ENCODE measurements around the gene GGA3.

GGA3 gene

GRCh38 chr17:75205793-75206163, 55.6 kb downstream of the GGA3 start:
- Histone ChIP-seq H3K9me3 (ENCODE audit: control insufficient read depth, low read length) (no peaks in the 10 kb centered on the region), H3K9ac (ENCODE audit: low read length) (peak overlapping the region; percentile 99)

GRCh38 chr17:75205037-75205792, 56.2 kb downstream of the GGA3 start, which contains the start of gene NUP85:
Gene NUP85, plus strand, starts transcription at chr17:75205679. Its CDS starts 83 bp downstream, at chr17:75205762.
- no peaks in the 10 kb centered on the region for H3K27me3 ChIP-seq (replicated peaks; ENCODE audit: control insufficient read depth, insufficient read depth, low read length)
- peaks cover 15% of the 10 kb centered on the region for H3K4me1 ChIP-seq (ENCODE audit: control insufficient read depth, insufficient read depth, low read length)
- H3K9me3 ChIP-seq (ENCODE audit: control insufficient read depth, low read length): no peaks in the 10 kb centered on the region
- H3K9ac ChIP-seq (ENCODE audit: low read length): peak within 1 kb of the TSS; percentile 99
- H3K36me3 ChIP-seq (ENCODE audit: control insufficient read depth, insufficient read depth, low read length, severe bottlenecking): peaks cover 18% of the 10 kb centered on the region
- peak; percentile 97 for DNase-seq (ENCODE audit: low read depth)
- H3K4me3 ChIP-seq (ENCODE audit: low read length): peak within 1 kb of the TSS; percentile 99

More at GRCh38 chr17:75205793-75206163, 55.6 kb downstream of the GGA3 start:
- peaks cover 15% of the 10 kb centered on the region for H3K4me1 ChIP-seq (ENCODE audit: control insufficient read depth, insufficient read depth, low read length)
- peak overlapping the region; percentile 99 for H3K4me3 ChIP-seq (ENCODE audit: low read length)
- H3K36me3 ChIP-seq (ENCODE audit: control insufficient read depth, insufficient read depth, low read length, severe bottlenecking): peaks cover 22% of the 10 kb centered on the region
- H3K27me3 ChIP-seq (replicated peaks; ENCODE audit: control insufficient read depth, insufficient read depth, low read length): no peaks in the 10 kb centered on the region
- peak; percentile 33 for DNase-seq (ENCODE audit: low read depth)

GRCh38 chr17:75199886-75200618, 61.4 kb downstream of the GGA3 start:
- Histone ChIP-seq H3K4me1 (ENCODE audit: control insufficient read depth, insufficient read depth, low read length) (no peaks in the 10 kb centered on the region), H3K27me3 (replicated peaks; ENCODE audit: control insufficient read depth, insufficient read depth, low read length) (no peaks in the 10 kb centered on the region), H3K36me3 (ENCODE audit: control insufficient read depth, insufficient read depth, low read length, severe bottlenecking) (no peaks in the 10 kb centered on the region), H3K9me3 (ENCODE audit: control insufficient read depth, low read length) (no peaks in the 10 kb centered on the region), H3K4me3 (ENCODE audit: low read length) (no peak overlapping the region), H3K9ac (ENCODE audit: low read length) (no peak overlapping the region)
- no peak for DNase-seq (ENCODE audit: low read depth)

- no peaks in the 10 kb centered on the region for H3K4me1 ChIP-seq (ENCODE audit: control insufficient read depth, insufficient read depth, low read length)
- no peak overlapping the region for H3K9ac ChIP-seq (ENCODE audit: low read length)
- no peaks in the 10 kb centered on the region for H3K36me3 ChIP-seq (ENCODE audit: control insufficient read depth, insufficient read depth, low read length, severe bottlenecking)
- no peak overlapping the region for H3K4me3 ChIP-seq (ENCODE audit: low read length)
- no peak for DNase-seq (ENCODE audit: low read depth)
- H3K9me3 ChIP-seq (ENCODE audit: control insufficient read depth, low read length): no peaks in the 10 kb centered on the region
- no peaks in the 10 kb centered on the region for H3K27me3 ChIP-seq (replicated peaks; ENCODE audit: control insufficient read depth, insufficient read depth, low read length)
Observed at GRCh38 chr17:75194879-75195278, 66.5 kb downstream of the GGA3 start.

- Histone ChIP-seq H3K9me3 (ENCODE audit: control insufficient read depth, low read length) (no peaks in the 10 kb centered on the region), H3K27me3 (replicated peaks; ENCODE audit: control insufficient read depth, insufficient read depth, low read length) (no peaks in the 10 kb centered on the region), H3K4me3 (ENCODE audit: low read length) (no peak overlapping the region), H3K36me3 (ENCODE audit: control insufficient read depth, insufficient read depth, low read length, severe bottlenecking) (no peaks in the 10 kb centered on the region), H3K9ac (ENCODE audit: low read length) (no peak overlapping the region), H3K4me1 (ENCODE audit: control insufficient read depth, insufficient read depth, low read length) (no peaks in the 10 kb centered on the region)
- no peak for DNase-seq (ENCODE audit: low read depth)
Observed at GRCh38 chr17:75191584-75191983, 69.8 kb downstream of the GGA3 start.

- DNase-seq (ENCODE audit: low read depth): no peak
- Histone ChIP-seq H3K36me3 (ENCODE audit: control insufficient read depth, insufficient read depth, low read length, severe bottlenecking) (no peaks in the 10 kb centered on the region), H3K4me3 (ENCODE audit: low read length) (no peak overlapping the region)
Observed at GRCh38 chr17:75188614-75189013, 72.8 kb downstream of the GGA3 start.

More at GRCh38 chr17:75188614-75189013, 72.8 kb downstream of the GGA3 start:
- Histone ChIP-seq H3K9me3 (ENCODE audit: control insufficient read depth, low read length) (no peaks in the 10 kb centered on the region), H3K27me3 (replicated peaks; ENCODE audit: control insufficient read depth, insufficient read depth, low read length) (no peaks in the 10 kb centered on the region), H3K4me1 (ENCODE audit: control insufficient read depth, insufficient read depth, low read length) (no peaks in the 10 kb centered on the region), H3K9ac (ENCODE audit: low read length) (no peak overlapping the region)
